Measurements from ENCODE around the gene LRRC4B.

DNA sequence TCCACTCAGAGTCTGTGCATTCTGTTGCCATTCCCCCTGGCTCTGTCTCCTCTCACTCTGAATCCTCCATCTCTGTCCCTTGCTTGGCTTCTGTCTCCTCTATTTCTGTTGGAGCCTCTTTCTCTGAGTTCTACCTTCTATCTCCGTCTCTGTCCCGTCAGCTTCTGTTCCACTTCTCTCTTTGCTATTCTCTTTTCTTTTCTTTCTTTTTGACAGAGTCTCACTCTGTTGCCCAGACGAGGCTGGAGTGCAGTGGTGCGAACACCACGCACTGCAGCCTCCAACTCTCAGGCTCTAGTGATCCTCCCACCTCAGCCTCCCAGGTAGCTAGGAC is 33.8 kb upstream of the LRRC4B start:
- no peak for TF ChIP-seq EZH2 (IDR thresholded peaks at IDR 0.05; ENCODE audit: insufficient read depth, low read length)
- TF ChIP-seq, protein P1, sequence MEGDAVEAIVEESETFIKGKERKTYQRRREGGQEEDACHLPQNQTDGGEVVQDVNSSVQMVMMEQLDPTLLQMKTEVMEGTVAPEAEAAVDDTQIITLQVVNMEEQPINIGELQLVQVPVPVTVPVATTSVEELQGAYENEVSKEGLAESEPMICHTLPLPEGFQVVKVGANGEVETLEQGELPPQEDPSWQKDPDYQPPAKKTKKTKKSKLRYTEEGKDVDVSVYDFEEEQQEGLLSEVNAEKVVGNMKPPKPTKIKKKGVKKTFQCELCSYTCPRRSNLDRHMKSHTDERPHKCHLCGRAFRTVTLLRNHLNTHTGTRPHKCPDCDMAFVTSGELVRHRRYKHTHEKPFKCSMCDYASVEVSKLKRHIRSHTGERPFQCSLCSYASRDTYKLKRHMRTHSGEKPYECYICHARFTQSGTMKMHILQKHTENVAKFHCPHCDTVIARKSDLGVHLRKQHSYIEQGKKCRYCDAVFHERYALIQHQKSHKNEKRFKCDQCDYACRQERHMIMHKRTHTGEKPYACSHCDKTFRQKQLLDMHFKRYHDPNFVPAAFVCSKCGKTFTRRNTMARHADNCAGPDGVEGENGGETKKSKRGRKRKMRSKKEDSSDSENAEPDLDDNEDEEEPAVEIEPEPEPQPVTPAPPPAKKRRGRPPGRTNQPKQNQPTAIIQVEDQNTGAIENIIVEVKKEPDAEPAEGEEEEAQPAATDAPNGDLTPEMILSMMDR (IDR thresholded peaks at IDR 0.05; ENCODE audit: insufficient read depth, low read depth, low read length) = no peak

Measured in astrocyte (in vitro differentiated cells and primary cell).